Measurements from ENCODE around the gene SOX6.

The SOX6 gene

DNA sequence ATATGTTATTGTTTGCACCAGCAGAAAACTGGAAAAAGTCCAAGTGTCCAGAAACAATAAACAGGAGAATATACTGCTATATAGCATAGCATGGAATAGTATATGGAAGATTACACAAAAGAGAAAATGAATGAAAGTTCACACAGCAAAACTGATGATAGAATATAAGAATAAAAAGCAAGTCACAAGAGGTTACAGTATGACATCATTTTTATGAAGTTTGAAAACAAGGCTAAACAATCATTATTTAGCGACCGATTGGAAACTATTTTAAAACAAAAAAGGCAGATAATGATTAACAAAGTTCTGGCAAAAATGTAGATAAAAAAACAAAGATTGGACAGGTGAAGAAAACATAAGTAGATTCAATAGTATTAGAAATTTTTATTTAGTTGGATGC, 47.1 kb downstream of the SOX6 start:
- H3K23ac ChIP-seq (ENCODE audit: low read depth, low read length, poor library complexity), result no peak overlapping the region
- no peak overlapping the region for H2BK5ac ChIP-seq (ENCODE audit: low read length)
- no peak overlapping the region for H4K8ac ChIP-seq (ENCODE audit: low read depth, low read length)
- H2AK5ac ChIP-seq (ENCODE audit: low read depth, low read length), result no peak overlapping the region
- H3K18ac ChIP-seq (ENCODE audit: low read length), result no peak overlapping the region
- no peaks in the 10 kb centered on the region for H3K79me1 ChIP-seq (ENCODE audit: low read depth, low read length)
- H3K4me3 ChIP-seq (ENCODE audit: low read length in 2 of 2), result no peak overlapping the region
- H2BK15ac ChIP-seq (ENCODE audit: low read length), result no peak overlapping the region
- no peak for DNase-seq (ENCODE audit: low spot score)
- no peaks in the 10 kb centered on the region for H3K27me3 ChIP-seq (ENCODE audit: control insufficient read depth in 3 of 3, insufficient read depth in 3 of 3, low read depth in 1 of 3, low read length in 3 of 3)
- no peaks in the 10 kb centered on the region for H3K9me3 ChIP-seq (replicated peaks in 1 of 2; ENCODE audit: control insufficient read depth in 2 of 2, insufficient read depth in 1 of 2, low read depth in 1 of 2, low read length in 2 of 2)
- no peak overlapping the region for H2BK12ac ChIP-seq (ENCODE audit: low read length)
- H2AFZ ChIP-seq (ENCODE audit: low read length), result no peak overlapping the region
- H2BK120ac ChIP-seq (ENCODE audit: low read depth, low read length), result no peak overlapping the region
- peaks cover 3 to 7% of the 10 kb centered on the region in 2 donors for H3K4me1 ChIP-seq (ENCODE audit: control insufficient read depth in 2 of 2, insufficient read depth in 1 of 2, low read depth in 1 of 2, low read length in 2 of 2)
- H3K14ac ChIP-seq (ENCODE audit: low read length), result no peak overlapping the region
- no peak overlapping the region for H3K9ac ChIP-seq (ENCODE audit: low read depth, low read length, poor library complexity)
- no peak overlapping the region for H3K4ac ChIP-seq (ENCODE audit: low read length)
- H4K91ac ChIP-seq (ENCODE audit: low read depth, low read length, poor library complexity), result no peak overlapping the region
- H3K27ac ChIP-seq (replicated peaks; ENCODE audit: low read length), result no peak overlapping the region
- WGBS, 2 donors (ENCODE audit: extremely low coverage in 2 of 2, insufficient read length in 2 of 2, insufficient replicate concordance in 1 of 2), result no CpG with 5 or more reads among the region's 2 CpGs
- H3K4me2 ChIP-seq (ENCODE audit: insufficient read depth, low read length, poor library complexity, severe bottlenecking), result no peak overlapping the region
- H3K36me3 ChIP-seq (replicated peaks in 1 of 2; ENCODE audit: control insufficient read depth in 2 of 2, insufficient read depth in 2 of 2, low read length in 2 of 2), result no peaks in the 10 kb centered on the region

DNA sequence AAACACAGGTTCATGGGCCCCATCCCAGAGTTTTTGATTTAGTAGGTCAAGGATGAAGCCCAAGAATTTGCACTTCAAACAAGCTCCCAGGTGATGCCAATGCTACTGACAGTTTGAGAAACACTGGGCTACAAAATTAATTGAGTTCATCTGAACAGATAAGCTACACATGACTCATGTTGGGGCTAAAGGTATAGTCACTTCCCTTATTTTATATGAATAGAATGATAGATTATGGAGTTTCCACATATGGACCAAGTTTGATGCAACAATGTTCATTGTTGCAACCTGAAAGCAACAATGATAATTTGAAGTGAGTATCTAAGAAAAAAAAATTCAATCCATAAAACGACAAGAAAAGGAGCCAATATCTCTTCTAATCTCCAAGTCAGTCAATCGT, 54.9 kb downstream of the SOX6 start:
- no peak overlapping the region for H2AFZ ChIP-seq (ENCODE audit: low read length)
- no peaks in the 10 kb centered on the region for H3K27me3 ChIP-seq (ENCODE audit: control insufficient read depth in 3 of 3, insufficient read depth in 3 of 3, low read depth in 1 of 3, low read length in 3 of 3)
- peaks cover 0 to 3% of the 10 kb centered on the region in 2 donors for H3K4me1 ChIP-seq (ENCODE audit: control insufficient read depth in 2 of 2, insufficient read depth in 1 of 2, low read depth in 1 of 2, low read length in 2 of 2)
- H3K23ac ChIP-seq (ENCODE audit: low read depth, low read length, poor library complexity), result no peak overlapping the region
- H3K14ac ChIP-seq (ENCODE audit: low read length), result no peak overlapping the region
- no peak overlapping the region for H2BK5ac ChIP-seq (ENCODE audit: low read length)
- H3K4me2 ChIP-seq (ENCODE audit: insufficient read depth, low read length, poor library complexity, severe bottlenecking), result no peak overlapping the region
- H3K36me3 ChIP-seq (replicated peaks in 1 of 2; ENCODE audit: control insufficient read depth in 2 of 2, insufficient read depth in 2 of 2, low read length in 2 of 2), result no peaks in the 10 kb centered on the region
- no peak overlapping the region for H2BK12ac ChIP-seq (ENCODE audit: low read length)
- H3K18ac ChIP-seq (ENCODE audit: low read length), result no peak overlapping the region
- H3K27ac ChIP-seq (replicated peaks; ENCODE audit: low read length), result no peak overlapping the region
- H3K79me1 ChIP-seq (ENCODE audit: low read depth, low read length), result no peaks in the 10 kb centered on the region
- no peak overlapping the region for H2BK120ac ChIP-seq (ENCODE audit: low read depth, low read length)
- no peak overlapping the region for H3K4ac ChIP-seq (ENCODE audit: low read length)
- no peaks in the 10 kb centered on the region for H3K9me3 ChIP-seq (replicated peaks in 1 of 2; ENCODE audit: control insufficient read depth in 2 of 2, insufficient read depth in 1 of 2, low read depth in 1 of 2, low read length in 2 of 2)
- no peak overlapping the region for H2AK5ac ChIP-seq (ENCODE audit: low read depth, low read length)
- no peak overlapping the region for H2BK15ac ChIP-seq (ENCODE audit: low read length)
- WGBS, 2 donors (ENCODE audit: extremely low coverage in 2 of 2, insufficient read length in 2 of 2, insufficient replicate concordance in 1 of 2), result no CpG with 5 or more reads among the region's 2 CpGs
- no peak overlapping the region for H4K8ac ChIP-seq (ENCODE audit: low read depth, low read length)
- no peak overlapping the region for H4K91ac ChIP-seq (ENCODE audit: low read depth, low read length, poor library complexity)
- H3K4me3 ChIP-seq (ENCODE audit: low read length in 2 of 2), result no peak overlapping the region
- H3K9ac ChIP-seq (ENCODE audit: low read depth, low read length, poor library complexity), result no peak overlapping the region
- DNase-seq (ENCODE audit: low spot score), result no peak

DNA sequence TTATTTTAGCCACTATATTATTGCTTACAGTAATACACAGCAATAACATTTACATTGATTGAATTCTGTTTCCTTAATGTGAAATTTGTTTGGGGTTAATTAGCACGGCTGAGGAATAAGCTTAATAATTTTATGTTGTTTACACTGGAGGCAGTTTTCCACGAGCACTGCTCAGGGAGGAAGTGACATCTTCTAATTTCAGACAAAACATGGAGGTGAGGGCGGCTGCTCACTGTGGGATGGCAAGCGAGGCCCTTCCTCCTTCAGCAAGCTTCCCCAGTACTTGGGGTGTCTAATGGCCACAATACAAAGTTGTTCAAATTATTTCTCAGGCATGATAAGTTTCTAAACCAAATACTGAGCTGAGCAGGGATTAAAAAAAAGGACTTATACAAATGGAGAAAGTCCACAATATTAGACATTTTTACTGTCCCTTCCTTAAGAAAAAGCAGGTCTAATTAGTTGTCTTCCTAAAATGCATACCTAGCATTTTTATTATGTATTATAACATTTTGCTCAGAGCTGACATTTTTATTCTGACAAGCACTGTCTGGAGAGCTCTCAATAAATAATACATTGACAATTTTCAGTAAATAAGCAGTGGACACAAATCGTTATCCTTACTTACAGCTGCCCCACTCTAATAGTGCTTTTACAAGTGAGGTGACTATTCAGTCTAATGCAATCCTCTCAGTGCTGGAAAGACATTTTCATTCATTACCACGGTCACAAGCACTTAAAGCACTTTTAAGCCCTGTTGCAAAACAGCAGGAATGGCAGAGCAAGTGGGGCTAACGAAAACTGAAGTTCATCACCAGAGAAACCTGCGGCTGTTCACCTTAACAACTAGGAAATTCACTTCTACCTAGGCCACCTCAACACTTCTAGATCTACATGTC, 56.2 kb downstream of the SOX6 start:
- no peaks in the 10 kb centered on the region for H3K79me1 ChIP-seq (ENCODE audit: low read depth, low read length)
- H3K4me3 ChIP-seq (ENCODE audit: low read length in 2 of 2), result no peak overlapping the region
- no peaks in the 10 kb centered on the region for H3K36me3 ChIP-seq (replicated peaks in 1 of 2; ENCODE audit: control insufficient read depth in 2 of 2, insufficient read depth in 2 of 2, low read length in 2 of 2)
- DNase-seq (ENCODE audit: low spot score), result no peak
- H4K8ac ChIP-seq (ENCODE audit: low read depth, low read length), result no peak overlapping the region
- WGBS, 2 donors (ENCODE audit: extremely low coverage in 2 of 2, insufficient read length in 2 of 2, insufficient replicate concordance in 1 of 2), result no CpG with 5 or more reads among the region's 8 CpGs
- H2BK120ac ChIP-seq (ENCODE audit: low read depth, low read length), result no peak overlapping the region
- no peak overlapping the region for H3K23ac ChIP-seq (ENCODE audit: low read depth, low read length, poor library complexity)
- H2AFZ ChIP-seq (ENCODE audit: low read length), result no peak overlapping the region
- no peak overlapping the region for H3K4me2 ChIP-seq (ENCODE audit: insufficient read depth, low read length, poor library complexity, severe bottlenecking)
- no peak overlapping the region for H3K27ac ChIP-seq (replicated peaks; ENCODE audit: low read length)
- peaks cover 5% of the 10 kb centered on the region in 2 donors for H3K4me1 ChIP-seq (ENCODE audit: control insufficient read depth in 2 of 2, insufficient read depth in 1 of 2, low read depth in 1 of 2, low read length in 2 of 2)
- no peak overlapping the region for H2AK5ac ChIP-seq (ENCODE audit: low read depth, low read length)
- no peak overlapping the region for H3K18ac ChIP-seq (ENCODE audit: low read length)
- no peaks in the 10 kb centered on the region for H3K27me3 ChIP-seq (ENCODE audit: control insufficient read depth in 3 of 3, insufficient read depth in 3 of 3, low read depth in 1 of 3, low read length in 3 of 3)
- no peak overlapping the region for H3K4ac ChIP-seq (ENCODE audit: low read length)
- H2BK12ac ChIP-seq (ENCODE audit: low read length), result no peak overlapping the region
- H2BK5ac ChIP-seq (ENCODE audit: low read length), result no peak overlapping the region
- no peak overlapping the region for H3K14ac ChIP-seq (ENCODE audit: low read length)
- no peak overlapping the region for H3K9ac ChIP-seq (ENCODE audit: low read depth, low read length, poor library complexity)
- H3K9me3 ChIP-seq (replicated peaks in 1 of 2; ENCODE audit: control insufficient read depth in 2 of 2, insufficient read depth in 1 of 2, low read depth in 1 of 2, low read length in 2 of 2), result no peaks in the 10 kb centered on the region
- H2BK15ac ChIP-seq (ENCODE audit: low read length), result no peak overlapping the region
- no peak overlapping the region for H4K91ac ChIP-seq (ENCODE audit: low read depth, low read length, poor library complexity)

DNA sequence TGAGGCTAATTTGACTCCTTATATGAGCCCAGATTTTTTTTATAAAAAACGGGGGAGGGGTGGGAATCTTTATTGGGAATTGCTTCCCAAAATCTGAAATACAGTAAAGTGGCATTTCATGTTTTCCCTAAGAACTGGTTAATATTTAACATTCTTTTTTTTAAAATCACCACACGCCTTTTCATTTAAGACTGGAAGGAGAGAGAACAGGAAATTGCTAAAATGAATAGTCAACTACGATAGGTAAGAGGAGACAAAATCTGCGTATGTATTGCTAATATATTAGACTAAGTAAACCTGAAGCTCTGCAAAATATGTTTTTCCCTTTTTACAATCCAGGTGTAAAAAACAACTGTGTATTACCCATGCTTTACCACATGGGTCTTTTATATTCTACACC, 57.0 kb downstream of the SOX6 start:
- no CpG with 5 or more reads among the region's 4 CpGs for WGBS, 2 donors (ENCODE audit: extremely low coverage in 2 of 2, insufficient read length in 2 of 2, insufficient replicate concordance in 1 of 2)
- no peak for DNase-seq (ENCODE audit: low spot score)
- H2BK15ac ChIP-seq (ENCODE audit: low read length), result no peak overlapping the region
- H3K4me2 ChIP-seq (ENCODE audit: insufficient read depth, low read length, poor library complexity, severe bottlenecking), result no peak overlapping the region
- H3K27ac ChIP-seq (replicated peaks; ENCODE audit: low read length), result no peak overlapping the region
- no peak overlapping the region for H3K4me3 ChIP-seq (ENCODE audit: low read length in 2 of 2)
- no peak overlapping the region for H2AK5ac ChIP-seq (ENCODE audit: low read depth, low read length)
- H3K9me3 ChIP-seq (replicated peaks in 1 of 2; ENCODE audit: control insufficient read depth in 2 of 2, insufficient read depth in 1 of 2, low read depth in 1 of 2, low read length in 2 of 2), result no peaks in the 10 kb centered on the region
- H3K36me3 ChIP-seq (replicated peaks in 1 of 2; ENCODE audit: control insufficient read depth in 2 of 2, insufficient read depth in 2 of 2, low read length in 2 of 2), result no peaks in the 10 kb centered on the region
- H3K14ac ChIP-seq (ENCODE audit: low read length), result no peak overlapping the region
- no peak overlapping the region for H3K18ac ChIP-seq (ENCODE audit: low read length)
- H3K79me1 ChIP-seq (ENCODE audit: low read depth, low read length), result no peaks in the 10 kb centered on the region
- H3K27me3 ChIP-seq (ENCODE audit: control insufficient read depth in 3 of 3, insufficient read depth in 3 of 3, low read depth in 1 of 3, low read length in 3 of 3), result no peaks in the 10 kb centered on the region
- H3K4me1 ChIP-seq (ENCODE audit: control insufficient read depth in 2 of 2, insufficient read depth in 1 of 2, low read depth in 1 of 2, low read length in 2 of 2), result peaks cover 5% of the 10 kb centered on the region in 2 donors
- H2AFZ ChIP-seq (ENCODE audit: low read length), result no peak overlapping the region
- H4K91ac ChIP-seq (ENCODE audit: low read depth, low read length, poor library complexity), result no peak overlapping the region
- H3K4ac ChIP-seq (ENCODE audit: low read length), result no peak overlapping the region
- no peak overlapping the region for H3K9ac ChIP-seq (ENCODE audit: low read depth, low read length, poor library complexity)
- H2BK5ac ChIP-seq (ENCODE audit: low read length), result no peak overlapping the region
- H2BK12ac ChIP-seq (ENCODE audit: low read length), result no peak overlapping the region
- H2BK120ac ChIP-seq (ENCODE audit: low read depth, low read length), result no peak overlapping the region
- no peak overlapping the region for H3K23ac ChIP-seq (ENCODE audit: low read depth, low read length, poor library complexity)
- no peak overlapping the region for H4K8ac ChIP-seq (ENCODE audit: low read depth, low read length)

Data from neuronal stem cell (in vitro differentiated cells).